ENCODE measurements around the gene ANTXR1.

Gene ANTXR1

DNA sequence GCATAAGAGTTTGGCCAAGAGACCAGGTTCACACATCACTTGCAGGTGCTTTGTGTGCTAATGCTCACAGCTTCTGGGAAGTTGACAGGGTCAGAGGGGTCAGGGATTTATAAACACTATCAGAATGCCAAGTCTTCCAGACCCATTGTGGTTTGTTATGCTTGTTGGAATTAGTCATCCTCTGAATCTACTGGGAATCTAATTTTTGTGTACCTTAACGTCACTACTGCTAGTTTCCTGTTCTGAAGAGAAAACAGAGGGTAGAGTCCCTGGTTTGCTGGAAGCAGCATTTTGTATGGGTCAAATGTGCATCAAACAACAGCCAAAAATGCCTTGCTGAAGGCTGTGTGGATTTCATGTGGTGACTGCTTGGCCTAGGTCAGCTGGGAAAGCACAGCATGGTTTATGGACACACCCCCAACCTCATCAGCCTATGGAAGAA, 33.3 kb downstream of the ANTXR1 start:
- peak; percentile 50; the same call in 1 of the 2 replicates for TF ChIP-seq ZFP3 (CRISPR knock-in tag; IDR thresholded peaks at IDR 0.05)
- TF ChIP-seq BACH2 (CRISPR knock-in tag; IDR thresholded peaks at IDR 0.05; ENCODE audit: borderline replicate concordance): no peak
- TF ChIP-seq TOX (CRISPR knock-in tag; IDR thresholded peaks at IDR 0.05; ENCODE audit: borderline replicate concordance): 0 out of 2 replicates have a peak, but pooled peaks have one; percentile 17
- TF ChIP-seq ARNTL (CRISPR knock-in tag; IDR thresholded peaks at IDR 0.05; ENCODE audit: borderline replicate concordance, low read depth): no peak
- peak; percentile 59; the same call in 1 of the 2 replicates for TF ChIP-seq ISL1 (CRISPR knock-in tag; IDR thresholded peaks at IDR 0.05)
- TF ChIP-seq CSDC2 (CRISPR knock-in tag; IDR thresholded peaks at IDR 0.05): 0 out of 2 replicates have a peak, but pooled peaks have one; percentile 68
- no peak for TF ChIP-seq RARB (CRISPR knock-in tag; IDR thresholded peaks at IDR 0.05)
- no peak for TF ChIP-seq GLIS3 (CRISPR knock-in tag; IDR thresholded peaks at IDR 0.05)
- peak; percentile 70 for ATAC-seq

DNA sequence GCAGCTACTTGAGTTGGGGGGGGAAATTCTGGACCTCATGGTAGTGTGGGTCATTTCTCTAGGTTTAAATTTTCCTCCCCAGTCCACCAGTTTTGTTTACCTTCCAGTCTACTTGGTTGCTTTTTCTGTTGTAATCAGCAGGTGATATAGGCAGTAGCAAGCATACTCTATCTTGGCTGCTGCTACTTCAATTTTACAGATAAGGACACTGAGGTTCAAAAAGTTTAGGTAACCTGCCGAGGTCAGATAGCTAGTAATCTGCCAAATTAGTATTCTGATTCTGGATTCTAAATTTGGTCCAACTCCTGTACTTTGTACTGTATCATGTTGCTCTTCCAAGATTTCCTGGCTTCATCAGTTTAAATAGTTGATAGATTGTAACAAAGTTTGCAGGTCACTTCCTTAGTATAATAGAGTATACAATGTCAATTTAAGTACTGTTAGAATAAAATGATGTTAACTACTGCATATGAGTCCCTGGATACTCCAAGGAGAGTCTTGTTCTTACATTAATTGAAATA, 34.7 kb downstream of the ANTXR1 start:
- no peak for TF ChIP-seq ZFP3 (CRISPR knock-in tag; IDR thresholded peaks at IDR 0.05)
- no peak for ATAC-seq

- no peak for ATAC-seq
- no peak for TF ChIP-seq RARB (CRISPR knock-in tag; IDR thresholded peaks at IDR 0.05)
- TF ChIP-seq, protein P1, sequence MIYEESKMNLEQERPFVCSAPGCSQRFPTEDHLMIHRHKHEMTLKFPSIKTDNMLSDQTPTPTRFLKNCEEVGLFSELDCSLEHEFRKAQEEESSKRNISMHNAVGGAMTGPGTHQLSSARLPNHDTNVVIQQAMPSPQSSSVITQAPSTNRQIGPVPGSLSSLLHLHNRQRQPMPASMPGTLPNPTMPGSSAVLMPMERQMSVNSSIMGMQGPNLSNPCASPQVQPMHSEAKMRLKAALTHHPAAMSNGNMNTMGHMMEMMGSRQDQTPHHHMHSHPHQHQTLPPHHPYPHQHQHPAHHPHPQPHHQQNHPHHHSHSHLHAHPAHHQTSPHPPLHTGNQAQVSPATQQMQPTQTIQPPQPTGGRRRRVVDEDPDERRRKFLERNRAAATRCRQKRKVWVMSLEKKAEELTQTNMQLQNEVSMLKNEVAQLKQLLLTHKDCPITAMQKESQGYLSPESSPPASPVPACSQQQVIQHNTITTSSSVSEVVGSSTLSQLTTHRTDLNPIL (CRISPR knock-in tag; IDR thresholded peaks at IDR 0.05; ENCODE audit: low read depth): no peak
- no peak for TF ChIP-seq TCF4 (CRISPR knock-in tag; IDR thresholded peaks at IDR 0.05; ENCODE audit: borderline replicate concordance)
- TF ChIP-seq ZFP3 (CRISPR knock-in tag; IDR thresholded peaks at IDR 0.05): no peak
- TF ChIP-seq ESRRG (CRISPR knock-in tag; IDR thresholded peaks at IDR 0.05): no peak
- TF ChIP-seq BACH2 (CRISPR knock-in tag; IDR thresholded peaks at IDR 0.05; ENCODE audit: borderline replicate concordance): no peak
- no peak for TF ChIP-seq ISL1 (CRISPR knock-in tag; IDR thresholded peaks at IDR 0.05)
- TF ChIP-seq PPARA (CRISPR knock-in tag; IDR thresholded peaks at IDR 0.05; ENCODE audit: borderline replicate concordance): no peak
- no peak for TF ChIP-seq ZNF565 (CRISPR knock-in tag; conservative IDR thresholded peaks at IDR 0.05; ENCODE audit: low read depth)
Observed at GRCh38 chr2:69050802-69051201, 37.8 kb downstream of the ANTXR1 start.

GRCh38 chr2:69053416-69053965, 40.5 kb downstream of the ANTXR1 start:
- TF ChIP-seq, protein P2, sequence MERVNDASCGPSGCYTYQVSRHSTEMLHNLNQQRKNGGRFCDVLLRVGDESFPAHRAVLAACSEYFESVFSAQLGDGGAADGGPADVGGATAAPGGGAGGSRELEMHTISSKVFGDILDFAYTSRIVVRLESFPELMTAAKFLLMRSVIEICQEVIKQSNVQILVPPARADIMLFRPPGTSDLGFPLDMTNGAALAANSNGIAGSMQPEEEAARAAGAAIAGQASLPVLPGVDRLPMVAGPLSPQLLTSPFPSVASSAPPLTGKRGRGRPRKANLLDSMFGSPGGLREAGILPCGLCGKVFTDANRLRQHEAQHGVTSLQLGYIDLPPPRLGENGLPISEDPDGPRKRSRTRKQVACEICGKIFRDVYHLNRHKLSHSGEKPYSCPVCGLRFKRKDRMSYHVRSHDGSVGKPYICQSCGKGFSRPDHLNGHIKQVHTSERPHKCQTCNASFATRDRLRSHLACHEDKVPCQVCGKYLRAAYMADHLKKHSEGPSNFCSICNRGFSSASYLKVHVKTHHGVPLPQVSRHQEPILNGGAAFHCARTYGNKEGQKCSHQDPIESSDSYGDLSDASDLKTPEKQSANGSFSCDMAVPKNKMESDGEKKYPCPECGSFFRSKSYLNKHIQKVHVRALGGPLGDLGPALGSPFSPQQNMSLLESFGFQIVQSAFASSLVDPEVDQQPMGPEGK (CRISPR knock-in tag; IDR thresholded peaks at IDR 0.05; ENCODE audit: borderline replicate concordance): no peak
- TF ChIP-seq ZC3H10 (CRISPR knock-in tag; IDR thresholded peaks at IDR 0.05) (no peak), GLIS3 (CRISPR knock-in tag; IDR thresholded peaks at IDR 0.05) (no peak), ZFP3 (CRISPR knock-in tag; IDR thresholded peaks at IDR 0.05) (no peak)
- TF ChIP-seq, protein P1 (CRISPR knock-in tag; IDR thresholded peaks at IDR 0.05; ENCODE audit: low read depth): no peak

DNA sequence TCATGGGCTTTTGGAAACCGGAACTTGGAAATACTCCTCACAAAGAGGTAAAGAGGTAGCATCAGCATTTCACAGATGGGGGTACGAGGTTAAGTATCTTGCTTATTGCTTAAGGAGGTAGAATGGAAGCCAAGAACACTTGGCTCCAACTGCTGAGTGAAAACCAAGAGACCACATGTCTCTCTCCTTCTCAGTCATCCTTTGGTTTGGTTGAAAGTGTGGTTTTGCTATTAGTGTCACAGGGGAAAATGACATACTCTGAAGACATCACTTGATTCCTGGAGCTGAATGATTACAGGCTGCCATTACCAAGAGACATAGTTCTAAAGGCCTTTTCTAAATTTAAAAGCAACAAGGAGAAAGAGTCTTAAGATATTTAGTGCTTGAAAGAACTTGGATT, 41.5 kb downstream of the ANTXR1 start:
- no peak for ATAC-seq
- no peak for TF ChIP-seq PPARA (CRISPR knock-in tag; IDR thresholded peaks at IDR 0.05; ENCODE audit: borderline replicate concordance)
- no peak for TF ChIP-seq TCF4 (CRISPR knock-in tag; IDR thresholded peaks at IDR 0.05; ENCODE audit: borderline replicate concordance)
- no peak for TF ChIP-seq SNAI2 (CRISPR knock-in tag; IDR thresholded peaks at IDR 0.05)
- no peak for TF ChIP-seq BACH2 (CRISPR knock-in tag; IDR thresholded peaks at IDR 0.05; ENCODE audit: borderline replicate concordance)
- TF ChIP-seq, protein P2 (CRISPR knock-in tag; IDR thresholded peaks at IDR 0.05; ENCODE audit: borderline replicate concordance): no peak
- TF ChIP-seq ZFP3 (CRISPR knock-in tag; IDR thresholded peaks at IDR 0.05): no peak
- no peak for TF ChIP-seq ZFP30 (CRISPR knock-in tag; IDR thresholded peaks at IDR 0.05)
- TF ChIP-seq ZC3H10 (CRISPR knock-in tag; IDR thresholded peaks at IDR 0.05): no peak
- TF ChIP-seq GLIS3 (CRISPR knock-in tag; IDR thresholded peaks at IDR 0.05): no peak
- TF ChIP-seq, protein P3, sequence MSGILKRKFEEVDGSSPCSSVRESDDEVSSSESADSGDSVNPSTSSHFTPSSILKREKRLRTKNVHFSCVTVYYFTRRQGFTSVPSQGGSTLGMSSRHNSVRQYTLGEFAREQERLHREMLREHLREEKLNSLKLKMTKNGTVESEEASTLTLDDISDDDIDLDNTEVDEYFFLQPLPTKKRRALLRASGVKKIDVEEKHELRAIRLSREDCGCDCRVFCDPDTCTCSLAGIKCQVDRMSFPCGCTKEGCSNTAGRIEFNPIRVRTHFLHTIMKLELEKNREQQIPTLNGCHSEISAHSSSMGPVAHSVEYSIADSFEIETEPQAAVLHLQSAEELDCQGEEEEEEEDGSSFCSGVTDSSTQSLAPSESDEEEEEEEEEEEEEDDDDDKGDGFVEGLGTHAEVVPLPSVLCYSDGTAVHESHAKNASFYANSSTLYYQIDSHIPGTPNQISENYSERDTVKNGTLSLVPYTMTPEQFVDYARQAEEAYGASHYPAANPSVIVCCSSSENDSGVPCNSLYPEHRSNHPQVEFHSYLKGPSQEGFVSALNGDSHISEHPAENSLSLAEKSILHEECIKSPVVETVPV (CRISPR knock-in tag; IDR thresholded peaks at IDR 0.05): no peak
- no peak for TF ChIP-seq ARNTL (CRISPR knock-in tag; IDR thresholded peaks at IDR 0.05; ENCODE audit: borderline replicate concordance, low read depth)
- no peak for TF ChIP-seq OSR1 (CRISPR knock-in tag; IDR thresholded peaks at IDR 0.05)
- no peak for TF ChIP-seq ISL1 (CRISPR knock-in tag; IDR thresholded peaks at IDR 0.05)
- TF ChIP-seq CSDC2 (CRISPR knock-in tag; IDR thresholded peaks at IDR 0.05): no peak
- no peak for TF ChIP-seq TSHZ2 (CRISPR knock-in tag; IDR thresholded peaks at IDR 0.05)
- no peak for TF ChIP-seq ESRRG (CRISPR knock-in tag; IDR thresholded peaks at IDR 0.05)
- TF ChIP-seq TOX (CRISPR knock-in tag; IDR thresholded peaks at IDR 0.05; ENCODE audit: borderline replicate concordance): no peak
- no peak for TF ChIP-seq ZNF8 (CRISPR knock-in tag; IDR thresholded peaks at IDR 0.05)

More at GRCh38 chr2:69053416-69053965, 40.5 kb downstream of the ANTXR1 start:
- no peak for ATAC-seq
